ENCODE data around the gene GARNL3.

DNA sequence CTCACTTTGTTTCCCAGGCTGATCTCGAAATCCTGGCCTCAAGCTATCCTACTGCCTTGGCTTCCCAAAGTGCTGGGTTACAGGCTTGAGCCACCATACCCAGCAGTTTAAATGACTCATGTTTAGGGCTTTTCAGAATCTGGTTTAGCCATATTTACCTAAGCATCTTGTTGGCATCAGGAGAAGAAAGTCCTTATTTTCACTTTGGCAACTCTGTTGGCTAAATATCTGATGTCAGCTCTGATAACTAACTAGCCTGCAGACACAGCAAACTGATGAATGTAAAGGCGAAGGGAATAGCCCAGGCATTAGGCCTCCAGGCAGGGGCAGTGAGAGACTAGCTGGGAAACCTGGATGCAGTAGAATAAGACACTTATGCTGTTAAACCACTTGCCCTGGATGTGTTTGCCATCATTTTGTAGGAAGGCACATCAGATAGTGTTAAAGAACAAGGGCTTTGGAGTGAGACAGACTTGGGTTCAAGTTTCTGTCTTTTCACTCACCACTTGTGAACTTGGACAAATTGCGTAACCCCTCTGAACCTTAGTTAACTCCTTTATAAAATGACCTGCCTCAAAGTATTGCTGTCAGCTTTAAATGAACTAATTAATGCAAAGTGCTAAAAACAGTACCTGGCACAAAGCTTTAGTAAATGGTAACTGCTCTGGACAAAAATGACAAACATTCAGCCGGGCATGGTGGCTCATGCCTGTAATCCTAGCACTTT lies 34.7 kb upstream of the GARNL3 start:
- no peak for TF ChIP-seq POLR2A (IDR thresholded peaks at IDR 0.05)
- TF ChIP-seq, protein P1, sequence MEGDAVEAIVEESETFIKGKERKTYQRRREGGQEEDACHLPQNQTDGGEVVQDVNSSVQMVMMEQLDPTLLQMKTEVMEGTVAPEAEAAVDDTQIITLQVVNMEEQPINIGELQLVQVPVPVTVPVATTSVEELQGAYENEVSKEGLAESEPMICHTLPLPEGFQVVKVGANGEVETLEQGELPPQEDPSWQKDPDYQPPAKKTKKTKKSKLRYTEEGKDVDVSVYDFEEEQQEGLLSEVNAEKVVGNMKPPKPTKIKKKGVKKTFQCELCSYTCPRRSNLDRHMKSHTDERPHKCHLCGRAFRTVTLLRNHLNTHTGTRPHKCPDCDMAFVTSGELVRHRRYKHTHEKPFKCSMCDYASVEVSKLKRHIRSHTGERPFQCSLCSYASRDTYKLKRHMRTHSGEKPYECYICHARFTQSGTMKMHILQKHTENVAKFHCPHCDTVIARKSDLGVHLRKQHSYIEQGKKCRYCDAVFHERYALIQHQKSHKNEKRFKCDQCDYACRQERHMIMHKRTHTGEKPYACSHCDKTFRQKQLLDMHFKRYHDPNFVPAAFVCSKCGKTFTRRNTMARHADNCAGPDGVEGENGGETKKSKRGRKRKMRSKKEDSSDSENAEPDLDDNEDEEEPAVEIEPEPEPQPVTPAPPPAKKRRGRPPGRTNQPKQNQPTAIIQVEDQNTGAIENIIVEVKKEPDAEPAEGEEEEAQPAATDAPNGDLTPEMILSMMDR (IDR thresholded peaks at IDR 0.05) = no peak

All from right lobe of liver (tissue), 4 donors.